WTC11 (cell line): Measurements from ENCODE around the gene TMEM31. TPM values are rescaled to one million over a fixed set of nuclear protein-coding genes. Genes with fewer than 3 reads are reported as not detected.

Experiments
- ATAC-seq: fragments of 200-7000 bp; cut with Tn5 transposase; 2 replicates; pipeline ENCODE4 v1.10.0; 2021; ENCODE audit warnings: mild to moderate bottlenecking, moderate library complexity
- CTCF ChIA-PET: fragments of 300-600 bp; sonication (Branson Sonifier 250); formaldehyde crosslinking; loops from one replicate; lab custom pipeline; 2021; ENCODE audit warnings: antibody characterized with exemption; lab: Charles Lee
- POLR2A ChIA-PET: fragments of 350-600 bp; sonication (Branson Sonifier 250); formaldehyde crosslinking; loops from one replicate; lab custom pipeline; 2021; ENCODE audit warnings: antibody characterized with exemption; lab: Charles Lee
- DNase-seq: peaks from one replicate; pipeline ENCODE4 v3.0.0; 2021; ENCODE audit warnings: low spot score
- H3K27ac Mint-ChIP-seq: 2 replicates; pipeline ENCODE4 v1.8.0; 2021; ENCODE audit warnings: mixed read lengths
- H3K27me3 Mint-ChIP-seq: 2 replicates; pipeline ENCODE4 v1.8.0; 2021; ENCODE audit warnings: low read depth, mild to moderate bottlenecking, moderate library complexity, mixed read lengths
- H3K36me3 Mint-ChIP-seq: 2 replicates; pipeline ENCODE4 v1.8.0; 2021; ENCODE audit warnings: mixed read lengths
- H3K4me1 Mint-ChIP-seq: 2 replicates; pipeline ENCODE4 v1.8.0; 2022; ENCODE audit warnings: mixed read lengths
- H3K4me3 Mint-ChIP-seq: 2 replicates; pipeline ENCODE4 v1.8.0; 2021; ENCODE audit warnings: mild to moderate bottlenecking, moderate library complexity, mixed read lengths
- H3K9me3 Mint-ChIP-seq: 2 replicates; pipeline ENCODE4 v1.8.0; 2021; ENCODE audit warnings: mixed read lengths
- FOXJ3 ChIP-seq: sonication (generic); formaldehyde crosslinking; IDR thresholded peaks from 2 replicates; pipeline ENCODE4 v1.9.0; 2021; ENCODE audit warnings: missing genetic modification reagents, mild to moderate bottlenecking, borderline replicate concordance
- FOXP1 ChIP-seq: sonication (generic); formaldehyde crosslinking; IDR thresholded peaks from 2 replicates; pipeline ENCODE4 v1.8.0; 2022; ENCODE audit warnings: missing genetic modification reagents, mild to moderate bottlenecking, moderate library complexity, borderline replicate concordance
- GABPB1 ChIP-seq: sonication (generic); formaldehyde crosslinking; IDR thresholded peaks from 2 replicates; pipeline ENCODE4 v1.8.1; 2023; ENCODE audit warnings: mild to moderate bottlenecking, missing genetic modification reagents
- GRHL2 ChIP-seq: fragments of 250-450 bp; sonication (Bioruptor Pico); IDR thresholded peaks from 2 replicates; pipeline ENCODE4 v1.8.0; 2022; ENCODE audit warnings: mild to moderate bottlenecking, moderate library complexity; ENCODE audit not compliant: insufficient replicate concordance, severe bottlenecking
- KAT7 ChIP-seq: sonication (generic); formaldehyde crosslinking; IDR thresholded peaks from 2 replicates; pipeline ENCODE4 v1.8.1; 2023; ENCODE audit warnings: missing genetic modification reagents, mild to moderate bottlenecking, borderline replicate concordance
- NR2C2 ChIP-seq: sonication (generic); formaldehyde crosslinking; IDR thresholded peaks from 2 replicates; pipeline ENCODE4 v1.8.0; 2022; ENCODE audit warnings: mild to moderate bottlenecking, missing genetic modification reagents
- NR3C1 ChIP-seq: sonication (generic); formaldehyde crosslinking; conservative IDR thresholded peaks from 2 replicates; pipeline ENCODE4 v1.8.1; 2023; ENCODE audit warnings: low read depth, mild to moderate bottlenecking, missing genetic modification reagents
- RELA ChIP-seq: sonication (generic); formaldehyde crosslinking; IDR thresholded peaks from 2 replicates; pipeline ENCODE4 v1.8.1; 2022; ENCODE audit warnings: missing genetic modification reagents, mild to moderate bottlenecking, borderline replicate concordance
- SMAD4 ChIP-seq: sonication (generic); formaldehyde crosslinking; IDR thresholded peaks from 2 replicates; pipeline ENCODE4 v1.8.0; 2022; ENCODE audit warnings: mild to moderate bottlenecking, missing genetic modification reagents
- SOX15 ChIP-seq: fragments of 250-450 bp; sonication (Bioruptor Pico); IDR thresholded peaks from 2 replicates; pipeline ENCODE4 v1.9.0; 2021; ENCODE audit warnings: mild to moderate bottlenecking
- SP1 ChIP-seq: sonication (generic); formaldehyde crosslinking; conservative IDR thresholded peaks from 2 replicates; pipeline ENCODE4 v1.8.1; 2022; ENCODE audit warnings: missing genetic modification reagents
- TEAD1 ChIP-seq: sonication (generic); formaldehyde crosslinking; IDR thresholded peaks from 2 replicates; pipeline ENCODE4 v1.8.0; 2022; ENCODE audit warnings: mild to moderate bottlenecking, missing genetic modification reagents
- ZNF219 ChIP-seq: sonication (generic); formaldehyde crosslinking; IDR thresholded peaks from 2 replicates; pipeline ENCODE4 v1.8.0; 2023; ENCODE audit warnings: missing genetic modification reagents, mild to moderate bottlenecking, borderline replicate concordance
- ZNF263 ChIP-seq: sonication (generic); formaldehyde crosslinking; IDR thresholded peaks from 2 replicates; pipeline ENCODE4 v1.8.1; 2022; ENCODE audit warnings: low read depth, mild to moderate bottlenecking, moderate library complexity, missing genetic modification reagents
- total RNA-seq: library from RNA; stranded (reverse); gene quantifications from 3 replicates; pipeline ENCODE4 v1.2.3, GENCODE V29; 2021
- TF ChIP-seq, protein P1 (sequence below): fragments of 250-450 bp; sonication (Bioruptor Pico); conservative IDR thresholded peaks from 2 replicates; pipeline ENCODE4 v1.9.0; 2021; ENCODE audit warnings: mild to moderate bottlenecking
- TF ChIP-seq, protein P2 (sequence below): sonication (generic); formaldehyde crosslinking; IDR thresholded peaks from 2 replicates; pipeline ENCODE4 v1.8.0; 2022; ENCODE audit warnings: mild to moderate bottlenecking, missing genetic modification reagents
- TF ChIP-seq, protein P3 (sequence below): fragments of 250-450 bp; sonication (Bioruptor Pico); IDR thresholded peaks from 2 replicates; pipeline ENCODE4 v1.9.0; 2021; ENCODE audit warnings: mild to moderate bottlenecking
- TF ChIP-seq, protein P4 (sequence below): sonication (generic); formaldehyde crosslinking; IDR thresholded peaks from 2 replicates; pipeline ENCODE4 v1.8.1; 2022; ENCODE audit warnings: missing genetic modification reagents, borderline replicate concordance
- TF ChIP-seq, protein P5 (sequence below): sonication (generic); formaldehyde crosslinking; conservative IDR thresholded peaks from 2 replicates; pipeline ENCODE4 v1.8.1; 2022; ENCODE audit warnings: mild to moderate bottlenecking, missing genetic modification reagents
- TF ChIP-seq, protein P6 (sequence below): sonication (generic); formaldehyde crosslinking; IDR thresholded peaks from 2 replicates; pipeline ENCODE4 v1.8.0; 2022; ENCODE audit warnings: mild to moderate bottlenecking, missing genetic modification reagents
- TF ChIP-seq, protein P7 (sequence below): sonication (generic); formaldehyde crosslinking; IDR thresholded peaks from 2 replicates; pipeline ENCODE4 v1.8.1; 2022; ENCODE audit warnings: low read depth, mild to moderate bottlenecking, moderate library complexity, missing genetic modification reagents, borderline replicate concordance

Gene TMEM31
- total RNA-seq, 1 experiment from 2014 or later = 0.24 TPM

DNA sequence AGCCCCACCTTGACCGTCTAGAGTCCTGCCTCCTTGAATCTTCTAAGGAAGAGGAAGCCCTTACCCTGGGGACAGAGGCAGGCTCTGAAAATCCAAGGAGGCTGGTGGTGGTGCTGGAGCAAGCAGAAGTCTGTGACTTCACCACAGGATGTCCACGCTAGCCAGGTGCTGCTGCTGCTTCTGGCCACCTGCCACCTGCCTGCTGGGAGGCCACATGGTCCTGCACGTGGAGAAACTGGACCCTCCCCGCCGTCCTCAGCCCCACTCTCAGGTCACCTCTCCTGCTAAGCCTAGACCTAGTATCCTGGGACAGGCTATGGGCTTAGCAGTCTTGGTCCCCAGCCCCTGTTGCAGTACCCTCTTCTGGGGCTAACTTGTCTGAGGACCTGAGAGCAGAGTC, 15.8 kb downstream of the TMEM31 start:
- TF ChIP-seq TEAD1 (no peak), GABPB1 (CRISPR knock-in tag) (no peak), SMAD4 (CRISPR knock-in tag) (no peak), GRHL2 (no peak), NR3C1 (no peak), NR2C2 (CRISPR knock-in tag) (no peak), FOXP1 (no peak), SP1 (no peak), ZNF263 (CRISPR knock-in tag) (no peak), SOX15 (CRISPR knock-in tag) (no peak)
- TF ChIP-seq, protein P1, sequence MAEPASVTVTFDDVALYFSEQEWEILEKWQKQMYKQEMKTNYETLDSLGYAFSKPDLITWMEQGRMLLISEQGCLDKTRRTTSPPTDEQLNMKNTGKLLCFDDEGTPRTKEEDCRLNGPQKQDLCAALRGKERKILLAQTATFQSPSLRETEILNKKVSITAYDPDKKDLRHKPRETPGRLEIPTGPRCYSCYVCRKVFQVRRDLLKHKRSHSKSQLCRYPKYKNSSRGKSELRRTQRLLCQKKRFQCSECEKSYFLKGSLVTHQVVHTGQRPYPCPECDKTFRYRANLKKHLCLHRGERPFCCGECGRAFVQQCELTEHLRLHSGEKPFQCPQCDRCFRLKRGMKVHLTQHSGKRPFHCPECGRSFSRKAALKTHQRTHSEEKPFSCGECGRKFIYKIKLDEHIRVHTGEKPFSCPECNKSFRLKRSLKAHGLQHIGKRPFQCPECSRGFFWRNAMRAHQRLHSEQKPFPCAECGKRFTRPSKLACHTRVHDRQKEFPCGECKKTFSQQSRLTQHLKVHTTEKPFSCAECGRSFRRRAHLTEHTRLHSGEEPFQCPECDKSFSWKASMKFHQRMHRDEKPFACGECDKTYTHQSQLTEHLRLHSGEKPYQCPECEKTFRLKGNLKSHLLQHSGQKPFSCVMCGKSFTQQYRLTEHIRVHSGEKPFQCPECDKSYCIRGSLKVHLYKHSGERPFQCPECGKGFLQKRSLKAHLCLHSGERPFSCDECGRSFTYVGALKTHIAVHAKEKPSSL (CRISPR knock-in tag) = no peak
- TF ChIP-seq, protein P2, sequence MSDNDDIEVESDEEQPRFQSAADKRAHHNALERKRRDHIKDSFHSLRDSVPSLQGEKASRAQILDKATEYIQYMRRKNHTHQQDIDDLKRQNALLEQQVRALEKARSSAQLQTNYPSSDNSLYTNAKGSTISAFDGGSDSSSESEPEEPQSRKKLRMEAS = no peak
- TF ChIP-seq, protein P3, sequence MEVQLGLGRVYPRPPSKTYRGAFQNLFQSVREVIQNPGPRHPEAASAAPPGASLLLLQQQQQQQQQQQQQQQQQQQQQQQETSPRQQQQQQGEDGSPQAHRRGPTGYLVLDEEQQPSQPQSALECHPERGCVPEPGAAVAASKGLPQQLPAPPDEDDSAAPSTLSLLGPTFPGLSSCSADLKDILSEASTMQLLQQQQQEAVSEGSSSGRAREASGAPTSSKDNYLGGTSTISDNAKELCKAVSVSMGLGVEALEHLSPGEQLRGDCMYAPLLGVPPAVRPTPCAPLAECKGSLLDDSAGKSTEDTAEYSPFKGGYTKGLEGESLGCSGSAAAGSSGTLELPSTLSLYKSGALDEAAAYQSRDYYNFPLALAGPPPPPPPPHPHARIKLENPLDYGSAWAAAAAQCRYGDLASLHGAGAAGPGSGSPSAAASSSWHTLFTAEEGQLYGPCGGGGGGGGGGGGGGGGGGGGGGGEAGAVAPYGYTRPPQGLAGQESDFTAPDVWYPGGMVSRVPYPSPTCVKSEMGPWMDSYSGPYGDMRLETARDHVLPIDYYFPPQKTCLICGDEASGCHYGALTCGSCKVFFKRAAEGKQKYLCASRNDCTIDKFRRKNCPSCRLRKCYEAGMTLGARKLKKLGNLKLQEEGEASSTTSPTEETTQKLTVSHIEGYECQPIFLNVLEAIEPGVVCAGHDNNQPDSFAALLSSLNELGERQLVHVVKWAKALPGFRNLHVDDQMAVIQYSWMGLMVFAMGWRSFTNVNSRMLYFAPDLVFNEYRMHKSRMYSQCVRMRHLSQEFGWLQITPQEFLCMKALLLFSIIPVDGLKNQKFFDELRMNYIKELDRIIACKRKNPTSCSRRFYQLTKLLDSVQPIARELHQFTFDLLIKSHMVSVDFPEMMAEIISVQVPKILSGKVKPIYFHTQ (CRISPR knock-in tag) = no peak
- TF ChIP-seq, protein P4, sequence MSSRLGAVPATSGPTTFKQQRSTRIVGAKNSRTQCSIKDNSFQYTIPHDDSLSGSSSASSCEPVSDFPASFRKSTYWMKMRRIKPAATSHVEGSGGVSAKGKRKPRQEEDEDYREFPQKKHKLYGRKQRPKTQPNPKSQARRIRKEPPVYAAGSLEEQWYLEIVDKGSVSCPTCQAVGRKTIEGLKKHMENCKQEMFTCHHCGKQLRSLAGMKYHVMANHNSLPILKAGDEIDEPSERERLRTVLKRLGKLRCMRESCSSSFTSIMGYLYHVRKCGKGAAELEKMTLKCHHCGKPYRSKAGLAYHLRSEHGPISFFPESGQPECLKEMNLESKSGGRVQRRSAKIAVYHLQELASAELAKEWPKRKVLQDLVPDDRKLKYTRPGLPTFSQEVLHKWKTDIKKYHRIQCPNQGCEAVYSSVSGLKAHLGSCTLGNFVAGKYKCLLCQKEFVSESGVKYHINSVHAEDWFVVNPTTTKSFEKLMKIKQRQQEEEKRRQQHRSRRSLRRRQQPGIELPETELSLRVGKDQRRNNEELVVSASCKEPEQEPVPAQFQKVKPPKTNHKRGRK (CRISPR knock-in tag) = no peak
- no peak overlapping the region for H3K4me3 Mint-ChIP-seq
- H3K36me3 Mint-ChIP-seq = no peaks in the 10 kb centered on the region
- ATAC-seq (no peak), DNase-seq (no peak)
- ChIA-PET CTCF (interaction anchor here (1.7 kb wide), 1 partner anchor 47 kb away, joined by 4 read pairs; no protein-coding TSS in a partner anchor), POLR2A (no interaction called here)
- no peak overlapping the region for H3K27ac Mint-ChIP-seq
- peaks cover 5% of the 10 kb centered on the region; the same call in 1 of the 2 replicates for H3K27me3 Mint-ChIP-seq
- H3K9me3 Mint-ChIP-seq = no peaks in the 10 kb centered on the region
- peaks cover 50% of the 10 kb centered on the region for H3K4me1 Mint-ChIP-seq

DNA sequence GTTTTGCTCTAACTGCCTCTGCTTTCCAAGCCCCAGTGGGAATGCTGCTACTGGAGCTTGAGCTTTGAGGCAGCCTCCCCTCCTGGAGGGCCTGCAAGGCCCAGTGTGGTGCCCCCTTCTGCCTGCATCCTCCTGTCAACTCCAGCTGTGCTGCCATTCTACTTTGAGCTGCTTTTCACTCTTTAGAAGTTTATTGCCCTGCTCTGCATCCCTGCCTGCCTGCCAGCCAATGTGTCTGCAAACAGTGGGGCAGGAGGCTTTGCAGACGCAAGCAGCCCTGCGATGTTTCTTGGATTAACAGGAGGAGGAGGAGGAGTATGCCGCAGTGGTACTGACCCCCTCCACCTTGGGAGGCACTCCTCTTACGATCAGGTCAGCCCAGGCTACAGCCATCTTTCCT, 16.4 kb downstream of the TMEM31 start:
- POLR2A ChIA-PET = no interaction called here

More for the DNA sequence above, 16.4 kb downstream of the TMEM31 start:
- no peak overlapping the region for H3K27ac Mint-ChIP-seq
- no peaks in the 10 kb centered on the region for H3K9me3 Mint-ChIP-seq
- TF ChIP-seq, protein P5, sequence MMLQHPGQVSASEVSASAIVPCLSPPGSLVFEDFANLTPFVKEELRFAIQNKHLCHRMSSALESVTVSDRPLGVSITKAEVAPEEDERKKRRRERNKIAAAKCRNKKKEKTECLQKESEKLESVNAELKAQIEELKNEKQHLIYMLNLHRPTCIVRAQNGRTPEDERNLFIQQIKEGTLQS (CRISPR knock-in tag) = no peak
- no peak for TF ChIP-seq FOXJ3 (CRISPR knock-in tag)
- TF ChIP-seq, protein P6, sequence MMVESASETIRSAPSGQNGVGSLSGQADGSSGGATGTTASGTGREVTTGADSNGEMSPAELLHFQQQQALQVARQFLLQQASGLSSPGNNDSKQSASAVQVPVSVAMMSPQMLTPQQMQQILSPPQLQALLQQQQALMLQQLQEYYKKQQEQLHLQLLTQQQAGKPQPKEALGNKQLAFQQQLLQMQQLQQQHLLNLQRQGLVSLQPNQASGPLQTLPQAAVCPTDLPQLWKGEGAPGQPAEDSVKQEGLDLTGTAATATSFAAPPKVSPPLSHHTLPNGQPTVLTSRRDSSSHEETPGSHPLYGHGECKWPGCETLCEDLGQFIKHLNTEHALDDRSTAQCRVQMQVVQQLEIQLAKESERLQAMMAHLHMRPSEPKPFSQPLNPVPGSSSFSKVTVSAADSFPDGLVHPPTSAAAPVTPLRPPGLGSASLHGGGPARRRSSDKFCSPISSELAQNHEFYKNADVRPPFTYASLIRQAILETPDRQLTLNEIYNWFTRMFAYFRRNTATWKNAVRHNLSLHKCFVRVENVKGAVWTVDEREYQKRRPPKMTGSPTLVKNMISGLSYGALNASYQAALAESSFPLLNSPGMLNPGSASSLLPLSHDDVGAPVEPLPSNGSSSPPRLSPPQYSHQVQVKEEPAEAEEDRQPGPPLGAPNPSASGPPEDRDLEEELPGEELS (CRISPR knock-in tag) = no peak
- TF ChIP-seq RELA (CRISPR knock-in tag) = no peak
- no peak for TF ChIP-seq ZNF219 (CRISPR knock-in tag)
- TF ChIP-seq, protein P7, sequence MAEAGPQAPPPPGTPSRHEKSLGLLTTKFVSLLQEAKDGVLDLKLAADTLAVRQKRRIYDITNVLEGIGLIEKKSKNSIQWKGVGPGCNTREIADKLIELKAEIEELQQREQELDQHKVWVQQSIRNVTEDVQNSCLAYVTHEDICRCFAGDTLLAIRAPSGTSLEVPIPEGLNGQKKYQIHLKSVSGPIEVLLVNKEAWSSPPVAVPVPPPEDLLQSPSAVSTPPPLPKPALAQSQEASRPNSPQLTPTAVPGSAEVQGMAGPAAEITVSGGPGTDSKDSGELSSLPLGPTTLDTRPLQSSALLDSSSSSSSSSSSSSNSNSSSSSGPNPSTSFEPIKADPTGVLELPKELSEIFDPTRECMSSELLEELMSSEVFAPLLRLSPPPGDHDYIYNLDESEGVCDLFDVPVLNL (CRISPR knock-in tag) = no peak
- TF ChIP-seq KAT7 (CRISPR knock-in tag) = no peak
- H3K4me3 Mint-ChIP-seq = no peak overlapping the region
- peaks cover 8% of the 10 kb centered on the region for H3K27me3 Mint-ChIP-seq
- CTCF ChIA-PET = interaction anchor here (0.9 to 1.7 kb wide), 2 partner anchors 16 to 46 kb away, joined by 4 to 7 read pairs; partner anchors contain the start of gene TMEM31
- ATAC-seq = peak; percentile 14; the same call in 1 of the 2 replicates
- peaks cover 55% of the 10 kb centered on the region for H3K4me1 Mint-ChIP-seq
- DNase-seq = no peak
- no peaks in the 10 kb centered on the region for H3K36me3 Mint-ChIP-seq
